ENCODE results near the gene PARD3.
"Not testable (repeated sequence)": the region's sequence is repeated elsewhere in the genome, so short reads cannot be mapped to it uniquely, and the experiment has no call there.

The PARD3 gene

GRCh38 chr10:34438741-34439140 lies 376.4 kb downstream of the PARD3 start:
- no peak for DNase-seq

- DNase-seq, result no peak
Measured at GRCh38 chr10:34437906-34438305, 377.2 kb downstream of the PARD3 start.

GRCh38 chr10:34434119-34434594 lies 380.9 kb downstream of the PARD3 start:
- DNase-seq, result no peak

- no peak for DNase-seq
Measured at GRCh38 chr10:34433241-34434076, 381.6 kb downstream of the PARD3 start.

GRCh38 chr10:34432589-34432988 lies 382.5 kb downstream of the PARD3 start:
- no peak for DNase-seq

- no peak for DNase-seq
Measured at GRCh38 chr10:34430685-34431084, 384.4 kb downstream of the PARD3 start.

- no peak for DNase-seq
Measured at GRCh38 chr10:34428501-34428900, 386.6 kb downstream of the PARD3 start.

GRCh38 chr10:34427911-34428216 lies 387.2 kb downstream of the PARD3 start:
- DNase-seq, result no peak

- DNase-seq, result not testable (repeated sequence)
Measured at GRCh38 chr10:34427158-34427910, 387.8 kb downstream of the PARD3 start.

GRCh38 chr10:34426538-34427157 lies 388.4 kb downstream of the PARD3 start:
- not testable (repeated sequence) for DNase-seq

GRCh38 chr10:34426041-34426440 lies 389.1 kb downstream of the PARD3 start:
- DNase-seq, result no peak

GRCh38 chr10:34423673-34424625 lies 391.1 kb downstream of the PARD3 start:
- DNase-seq, result no peak

- DNase-seq, result no peak
Measured at GRCh38 chr10:34420795-34421194, 394.3 kb downstream of the PARD3 start.

- DNase-seq, result no peak
Measured at GRCh38 chr10:34420273-34420672, 394.8 kb downstream of the PARD3 start.

- DNase-seq, result no peak
Measured at GRCh38 chr10:34415039-34415438, 400.1 kb downstream of the PARD3 start.

- DNase-seq, result no peak
Measured at GRCh38 chr10:34413756-34414587, 401.1 kb downstream of the PARD3 start.

- DNase-seq, result no peak
Measured at GRCh38 chr10:34413214-34413613, 401.9 kb downstream of the PARD3 start.

GRCh38 chr10:34408956-34409355 lies 406.1 kb downstream of the PARD3 start:
- no peak for DNase-seq

- no peak for DNase-seq
Measured at GRCh38 chr10:34408381-34408780, 406.7 kb downstream of the PARD3 start.

GRCh38 chr10:34407324-34407805 lies 407.7 kb downstream of the PARD3 start:
- no peak for DNase-seq

Data from stimulated activated CD4-positive, alpha-beta T cell treated with anti-CD3 and anti-CD28 coated beads, Interleukin-12 subunit alpha, Interleukin-12 subunit beta, amount 100 ng/mL, for 4 hours (primary cell).